Brain microvascular endothelial cell (primary cell): ENCODE measurements around the gene RPS16.
A peak's percentile ranks its signal among the peaks of the same experiment; 100 is the strongest.

Source experiments
- DNase-seq: peaks from one replicate; pipeline ENCODE4 v3.0.0-alpha.2; 2020
- H3K27ac ChIP-seq: fragments of 250-450 bp; sonication (Bioruptor Pico); 2 replicates; pipeline ENCODE4 v1.5.1; 2020; ENCODE audit warnings: mild to moderate bottlenecking, moderate library complexity
- H3K27me3 ChIP-seq: fragments of 250-450 bp; sonication (Bioruptor Pico); replicated peaks from 2 replicates; pipeline ENCODE4 v1.5.1; 2020; ENCODE audit warnings: mild to moderate bottlenecking
- H3K36me3 ChIP-seq: fragments of 250-450 bp; sonication (Bioruptor Pico); replicated peaks from 2 replicates; pipeline ENCODE4 v1.5.1; 2020; ENCODE audit warnings: mild to moderate bottlenecking
- H3K4me3 ChIP-seq: 2 replicates; pipeline ENCODE4 v1.5.1; 2011; ENCODE audit warnings: low read depth, mild to moderate bottlenecking, control low read depth, low read length, moderate library complexity
- in situ Hi-C: cut with HindIII; loops from 2 replicates; pipeline ENCODE4 v1.10.0; 2017; ENCODE audit warnings: low sequenced_read_pairs, low pct_ligation_motif_present
- TF ChIP-seq, protein P1 (sequence below): IDR thresholded peaks from 2 replicates; pipeline ENCODE4 v1.5.1; 2011; ENCODE audit warnings: low read depth, mild to moderate bottlenecking, moderate library complexity, low read length, control low read depth, inconsistent platforms; ENCODE audit errors: missing control alignments

RPS16 gene

GRCh38 chr19:39398297-39398864 lies 37.4 kb downstream of the RPS16 start:
- no peak overlapping the region for H3K4me3 ChIP-seq
- in situ Hi-C loops, result no loop called here

DNA sequence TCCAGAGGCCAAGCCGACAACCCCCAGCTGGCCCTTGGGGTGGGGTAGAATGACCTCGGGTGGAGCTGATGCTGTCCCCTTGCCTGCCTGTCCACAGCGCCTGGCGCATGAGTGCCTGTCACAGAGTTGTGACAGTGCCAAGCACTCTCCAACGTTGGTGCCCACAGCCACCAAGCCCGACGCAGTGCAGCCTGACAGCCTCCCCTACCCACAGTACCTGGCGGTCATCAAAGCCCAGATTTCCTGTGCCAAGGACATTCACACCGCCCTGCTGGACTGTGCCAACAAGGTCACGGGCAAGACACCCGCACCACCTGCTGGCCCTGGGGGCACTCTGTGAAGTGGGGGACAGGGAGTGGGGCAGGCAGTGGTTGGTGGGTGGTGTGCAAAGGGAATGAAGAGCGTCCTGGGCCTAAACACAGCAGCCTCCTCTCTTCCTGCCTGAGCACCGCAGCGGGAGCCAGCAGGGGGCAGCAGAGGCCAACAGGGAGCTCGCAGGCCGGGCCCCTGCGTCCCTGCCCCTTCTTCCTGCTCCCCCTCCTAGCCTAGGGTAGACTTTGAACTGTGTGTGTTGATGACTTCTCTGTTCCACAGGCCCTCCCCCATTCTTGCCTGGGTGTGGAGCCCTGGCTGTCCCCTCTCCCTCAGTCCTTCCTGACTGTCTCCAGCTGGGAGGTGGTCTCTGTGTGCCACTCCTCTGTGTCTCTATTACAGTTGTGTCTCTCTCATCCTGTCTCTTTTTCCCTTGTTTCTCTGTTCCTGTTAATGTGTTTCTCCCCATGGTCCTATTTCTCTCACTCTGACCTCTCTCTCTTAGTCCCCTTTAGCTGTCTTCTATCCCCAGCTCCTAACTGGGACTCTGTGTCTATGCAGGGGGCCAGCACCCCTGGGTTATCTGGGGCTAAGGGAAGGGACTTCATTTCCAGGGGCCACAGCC lies 38.1 kb downstream of the RPS16 start:
- DNase-seq, result peak; percentile 81
- Histone ChIP-seq H3K4me3 (no peak overlapping the region), H3K36me3 (peaks cover 13% of the 10 kb centered on the region), H3K27me3 (no peaks in the 10 kb centered on the region), H3K27ac (peak overlapping the region; percentile 74)
- TF ChIP-seq, protein P1, sequence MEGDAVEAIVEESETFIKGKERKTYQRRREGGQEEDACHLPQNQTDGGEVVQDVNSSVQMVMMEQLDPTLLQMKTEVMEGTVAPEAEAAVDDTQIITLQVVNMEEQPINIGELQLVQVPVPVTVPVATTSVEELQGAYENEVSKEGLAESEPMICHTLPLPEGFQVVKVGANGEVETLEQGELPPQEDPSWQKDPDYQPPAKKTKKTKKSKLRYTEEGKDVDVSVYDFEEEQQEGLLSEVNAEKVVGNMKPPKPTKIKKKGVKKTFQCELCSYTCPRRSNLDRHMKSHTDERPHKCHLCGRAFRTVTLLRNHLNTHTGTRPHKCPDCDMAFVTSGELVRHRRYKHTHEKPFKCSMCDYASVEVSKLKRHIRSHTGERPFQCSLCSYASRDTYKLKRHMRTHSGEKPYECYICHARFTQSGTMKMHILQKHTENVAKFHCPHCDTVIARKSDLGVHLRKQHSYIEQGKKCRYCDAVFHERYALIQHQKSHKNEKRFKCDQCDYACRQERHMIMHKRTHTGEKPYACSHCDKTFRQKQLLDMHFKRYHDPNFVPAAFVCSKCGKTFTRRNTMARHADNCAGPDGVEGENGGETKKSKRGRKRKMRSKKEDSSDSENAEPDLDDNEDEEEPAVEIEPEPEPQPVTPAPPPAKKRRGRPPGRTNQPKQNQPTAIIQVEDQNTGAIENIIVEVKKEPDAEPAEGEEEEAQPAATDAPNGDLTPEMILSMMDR, result peak; percentile 97
- in situ Hi-C loops, result no loop called here

More at GRCh38 chr19:39398297-39398864, 37.4 kb downstream of the RPS16 start:
- peak; percentile 73 for DNase-seq
- Histone ChIP-seq H3K27ac (peak overlapping the region; percentile 74), H3K27me3 (no peaks in the 10 kb centered on the region), H3K36me3 (peaks cover 13% of the 10 kb centered on the region)
- TF ChIP-seq, protein P1, result no peak

DNA sequence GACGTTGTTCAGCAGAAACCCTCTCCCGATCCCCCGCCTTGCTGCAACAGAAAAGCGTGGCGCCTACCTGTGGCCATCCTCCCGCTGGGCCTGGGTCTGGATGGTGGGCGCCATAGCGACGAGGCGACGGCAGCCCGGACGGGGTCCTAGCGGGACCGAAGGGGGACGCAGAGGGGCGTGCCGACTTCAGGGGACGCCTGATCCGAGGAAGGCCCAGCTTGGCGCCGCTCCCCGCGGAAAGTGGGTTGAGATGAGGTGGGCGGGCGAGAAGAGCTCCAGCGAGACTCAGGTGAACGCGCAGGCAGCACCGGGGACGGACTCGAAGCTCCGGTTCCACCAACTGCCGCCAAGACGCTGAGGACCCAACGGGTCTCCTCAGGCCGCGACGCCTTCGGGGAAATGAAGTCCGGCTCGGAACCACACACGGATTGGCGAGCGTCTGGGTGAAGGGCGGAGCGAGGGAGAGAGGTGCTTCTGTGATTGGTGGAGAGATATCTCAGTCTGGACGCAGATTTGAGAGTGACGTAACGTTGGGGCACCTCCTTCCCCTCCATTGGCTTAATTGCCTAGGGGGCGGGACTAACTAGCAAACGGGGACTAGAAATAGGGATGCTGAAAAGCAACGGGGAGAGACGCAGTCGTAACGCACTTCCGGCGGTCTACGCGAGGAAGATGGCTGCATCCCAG lies 44.9 kb downstream of the RPS16 start, which contains the start of the genes MED29 and PAF1:
Gene MED29 (plus strand): TSS at position 628 of the 687 bp plus-strand sequence. CDS start 45 bp downstream, at position 673.
Gene PAF1 (minus strand): TSS at position 356 of the 687 bp plus-strand sequence. CDS start 242 bp downstream, at position 114.
- TF ChIP-seq, protein P1, result no peak
- H3K27me3 ChIP-seq, result no peaks in the 10 kb centered on the region
- H3K36me3 ChIP-seq, result peaks cover 44% of the 10 kb centered on the region

GRCh38 chr19:39390451-39390750 lies 45.3 kb downstream of the RPS16 start:
- Histone ChIP-seq H3K27ac (peak overlapping the region; percentile 96), H3K4me3 (peak overlapping the region; percentile 99), H3K27me3 (no peaks in the 10 kb centered on the region), H3K36me3 (peaks cover 47% of the 10 kb centered on the region)
- TF ChIP-seq, protein P1, result no peak
- in situ Hi-C loops, result no loop called here
- no peak for DNase-seq

More for the DNA sequence above, 44.9 kb downstream of the RPS16 start, which contains the start of the genes MED29 and PAF1:
- Histone ChIP-seq H3K27ac (peak within 1 kb of the TSS; percentile 96), H3K4me3 (peak within 1 kb of the TSS; percentile 99)
- in situ Hi-C loops, result no loop called here
- DNase-seq, result peak; percentile 99

GRCh38 chr19:39389631-39390414 lies 45.9 kb downstream of the RPS16 start:
- H3K4me3 ChIP-seq, result peak overlapping the region; percentile 99
- in situ Hi-C loops, result no loop called here
- no peak overlapping the region for H3K27ac ChIP-seq
- H3K36me3 ChIP-seq, result peaks cover 53% of the 10 kb centered on the region
- DNase-seq, result no peak
- no peaks in the 10 kb centered on the region for H3K27me3 ChIP-seq
- TF ChIP-seq, protein P1, result no peak
